GM12864 (cell line): ENCODE results near the gene THOC6.
A peak's percentile ranks its signal among the peaks of the same experiment; 100 is the strongest.

Experiments
- DNase-seq: peaks from one replicate; pipeline ENCODE4 v3.0.0-alpha.2; 2011; ENCODE audit warnings: low read depth
- H3K4me3 ChIP-seq: 2 replicates; pipeline ENCODE4 v1.5.1; 2011; ENCODE audit warnings: mild to moderate bottlenecking, low read depth, low read length, control low read depth
- CTCF ChIP-seq: IDR thresholded peaks from 2 replicates; pipeline ENCODE4 v1.5.1; 2011; ENCODE audit warnings: low read depth, mild to moderate bottlenecking, moderate library complexity, low read length, control low read depth, inconsistent platforms; ENCODE audit errors: missing control alignments

The THOC6 gene

GRCh38 chr16:3038896-3039295, 15.1 kb downstream of the THOC6 start:
- TF ChIP-seq CTCF = no peak

GRCh38 chr16:3042376-3042775, 18.5 kb downstream of the THOC6 start:
- TF ChIP-seq CTCF = no peak
- DNase-seq = no peak
- no peak overlapping the region for H3K4me3 ChIP-seq

More at GRCh38 chr16:3038896-3039295, 15.1 kb downstream of the THOC6 start:
- DNase-seq = no peak
- no peak overlapping the region for H3K4me3 ChIP-seq

- no peak for TF ChIP-seq CTCF
- no peak for DNase-seq
- no peak overlapping the region for H3K4me3 ChIP-seq
Measured at GRCh38 chr16:3044708-3045107, 20.9 kb downstream of the THOC6 start.

- H3K4me3 ChIP-seq = peak within 1 kb of the TSS; percentile 51
- no peak for TF ChIP-seq CTCF
- no peak for DNase-seq
Measured at GRCh38 chr16:3045758-3046640, 22.2 kb downstream of the THOC6 start, which contains the start of gene MMP25. Gene MMP25, plus strand, starts transcription at chr16:3046561. Its CDS starts 357 bp downstream, at chr16:3046918.

GRCh38 chr16:3046641-3047386, 23.0 kb downstream of the THOC6 start:
- no peak overlapping the region for H3K4me3 ChIP-seq
- no peak for TF ChIP-seq CTCF
- no peak for DNase-seq

- no peak for DNase-seq
- no peak for TF ChIP-seq CTCF
- H3K4me3 ChIP-seq = no peak overlapping the region
Measured at GRCh38 chr16:3047387-3047720, 23.5 kb downstream of the THOC6 start.
